Hepatocyte (in vitro differentiated cells): ENCODE results near the gene IRX3. TPM values are rescaled to one million over a fixed set of nuclear protein-coding genes. Genes with fewer than 3 reads are reported as not detected.

Experiments used
- DNase-seq: peaks from one replicate; pipeline ENCODE4 v3.0.0-alpha.2; 2016; ENCODE audit warnings: low spot score
- H2AFZ ChIP-seq: fragments of 200-600 bp; sonication (generic); 2 replicates; pipeline ENCODE4 v1.6.0; 2016; ENCODE audit warnings: antibody characterized with exemption, mild to moderate bottlenecking
- H3K27ac ChIP-seq: fragments of 200-600 bp; sonication (generic); 2 replicates; pipeline ENCODE4 v1.5.1; 2016; ENCODE audit warnings: mild to moderate bottlenecking
- H3K27me3 ChIP-seq: fragments of 200-600 bp; sonication (generic); 2 replicates; pipeline ENCODE4 v1.6.1; 2016
- H3K36me3 ChIP-seq: fragments of 200-600 bp; sonication (generic); replicated peaks from 2 replicates; pipeline ENCODE4 v1.5.1; 2016; ENCODE audit warnings: low read depth; ENCODE audit not compliant: insufficient read depth
- H3K4me1 ChIP-seq: fragments of 200-600 bp; sonication (generic); 2 replicates; pipeline ENCODE4 v1.5.1; 2016; ENCODE audit warnings: mild to moderate bottlenecking, moderate library complexity; ENCODE audit not compliant: insufficient read depth
- H3K4me2 ChIP-seq: fragments of 200-600 bp; sonication (generic); 2 replicates; pipeline ENCODE4 v1.6.0; 2016
- H3K4me3 ChIP-seq: fragments of 200-600 bp; sonication (generic); 2 replicates; pipeline ENCODE4 v1.5.1; 2016; ENCODE audit warnings: mild to moderate bottlenecking
- H3K79me2 ChIP-seq: fragments of 200-600 bp; sonication (generic); 2 replicates; pipeline ENCODE4 v1.6.0; 2017; ENCODE audit warnings: mild to moderate bottlenecking
- H3K9me2 ChIP-seq: fragments of 200-600 bp; sonication (generic); replicated peaks from 2 replicates; pipeline ENCODE4 v1.6.0; 2017; ENCODE audit warnings: mild to moderate bottlenecking; ENCODE audit not compliant: insufficient read depth
- H3K9me3 ChIP-seq: fragments of 200-600 bp; sonication (generic); 2 replicates; pipeline ENCODE4 v1.5.1; 2016; ENCODE audit warnings: low read depth, mild to moderate bottlenecking
- H4K20me1 ChIP-seq: fragments of 200-600 bp; sonication (generic); 2 replicates; pipeline ENCODE4 v1.6.0; 2016; ENCODE audit warnings: mild to moderate bottlenecking; ENCODE audit not compliant: insufficient read depth, poor library complexity, severe bottlenecking
- CTCF ChIP-seq: fragments of 200-600 bp; sonication (generic); IDR thresholded peaks from 2 replicates; pipeline ENCODE4 v1.5.1; 2016; ENCODE audit warnings: antibody characterized with exemption, mild to moderate bottlenecking; ENCODE audit not compliant: poor library complexity
- EZH2 ChIP-seq: fragments of 200-600 bp; sonication (generic); IDR thresholded peaks from 2 replicates; pipeline ENCODE4 v1.6.1; 2016; ENCODE audit warnings: antibody characterized with exemption, mild to moderate bottlenecking, borderline replicate concordance
- EZH2phosphoT487 ChIP-seq: fragments of 200-600 bp; sonication (generic); IDR thresholded peaks from one replicate; pipeline ENCODE4 v1.6.1; 2018; ENCODE audit warnings: antibody characterized with exemption, mild to moderate bottlenecking, low read depth, moderate library complexity; ENCODE audit not compliant: unreplicated experiment, severe bottlenecking
- WGBS: methylation state at CpG from one replicate; pipeline ENCODE4 v1.1.6; 2016; ENCODE audit warnings: low lambda C conversion rate; ENCODE audit errors: missing lambda C conversion rate; 5-methylcytosine and 5-hydroxymethylcytosine counted together
- polyA plus RNA-seq: library from polyadenylated mRNA; unstranded; fragments of >200 nt; fragmentation: Nextera tagmentation; extraction: Ambion mirVana; gene quantifications from 2 replicates; pipeline ENCODE4 v1.2.1, GENCODE V29; 2016
- total RNA-seq: library from RNA; depleted of rRNA; stranded (reverse); fragments of >200 nt; gene quantifications from 2 replicates; pipeline ENCODE4 v1.2.3, GENCODE V29; 2014

Gene IRX3
- total and polyA plus RNA-seq, 2 experiments from 2014 or later = 1.8 to 4.4 TPM

- H3K79me2 ChIP-seq = no peaks in the 10 kb centered on the region
These were observed 26.0 kb upstream of the IRX3 start for GRCh38 chr16:54312502-54312991.

GRCh38 chr16:54309341-54309740 lies 22.8 kb upstream of the IRX3 start:
- H3K36me3 ChIP-seq = no peaks in the 10 kb centered on the region
- WGBS = 80% methylated on average over 5 of the region's 5 CpGs
- DNase-seq = no peak
- no peak for TF ChIP-seq EZH2
- TF ChIP-seq CTCF = no peak
- no peak for TF ChIP-seq EZH2phosphoT487
- H4K20me1 ChIP-seq = no peaks in the 10 kb centered on the region
- no peak overlapping the region for H2AFZ ChIP-seq
- H3K27ac ChIP-seq = no peak overlapping the region
- peaks cover 5% of the 10 kb centered on the region for H3K27me3 ChIP-seq
- H3K9me2 ChIP-seq = no peaks in the 10 kb centered on the region
- no peak overlapping the region for H3K4me3 ChIP-seq
- no peaks in the 10 kb centered on the region for H3K79me2 ChIP-seq
- H3K9me3 ChIP-seq = no peaks in the 10 kb centered on the region
- no peak overlapping the region for H3K4me2 ChIP-seq
- no peaks in the 10 kb centered on the region for H3K4me1 ChIP-seq

More at GRCh38 chr16:54312502-54312991, 26.0 kb upstream of the IRX3 start:
- Histone ChIP-seq H3K36me3 (no peaks in the 10 kb centered on the region), H3K4me1 (no peaks in the 10 kb centered on the region), H4K20me1 (no peaks in the 10 kb centered on the region), H3K27ac (no peak overlapping the region), H3K4me3 (no peak overlapping the region), H3K27me3 (peaks cover 5% of the 10 kb centered on the region), H3K9me3 (no peaks in the 10 kb centered on the region), H3K4me2 (no peak overlapping the region), H2AFZ (no peak overlapping the region), H3K9me2 (no peaks in the 10 kb centered on the region)
- no peak for DNase-seq
- 93% methylated on average over 3 of the region's 3 CpGs for WGBS
- TF ChIP-seq EZH2phosphoT487 (no peak), EZH2 (no peak), CTCF (no peak)

DNA sequence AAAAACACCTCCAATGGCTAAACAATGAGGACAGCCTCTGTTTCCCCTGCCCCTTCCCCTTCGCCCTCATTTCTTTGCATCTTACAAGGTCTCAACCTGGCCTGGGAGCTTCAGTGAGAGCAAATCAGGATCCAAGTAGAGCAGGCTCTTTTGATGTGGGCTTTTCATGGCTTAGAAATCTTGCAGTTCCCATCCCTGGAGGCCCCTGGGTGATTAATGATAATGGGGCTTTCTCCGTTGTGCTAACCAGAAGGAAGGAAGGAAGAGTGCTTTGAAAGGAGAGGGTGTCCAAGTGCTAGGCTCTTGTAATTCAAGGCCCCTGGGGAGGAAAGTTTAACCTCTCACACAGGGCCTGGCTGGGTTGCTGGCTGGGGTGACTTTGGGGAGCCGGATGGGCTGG lies 18.5 kb upstream of the IRX3 start:
- H3K27ac ChIP-seq = no peak overlapping the region
- H3K4me1 ChIP-seq = no peaks in the 10 kb centered on the region
- no peak overlapping the region for H3K4me3 ChIP-seq
- no peak for TF ChIP-seq CTCF
- no peaks in the 10 kb centered on the region for H3K36me3 ChIP-seq
- no peaks in the 10 kb centered on the region for H3K9me3 ChIP-seq
- 73% methylated on average over 3 of the region's 3 CpGs for WGBS
- no peak for DNase-seq
- H4K20me1 ChIP-seq = no peaks in the 10 kb centered on the region
- H3K4me2 ChIP-seq = no peak overlapping the region
- H3K27me3 ChIP-seq = peaks cover 5% of the 10 kb centered on the region
- H2AFZ ChIP-seq = no peak overlapping the region
- H3K9me2 ChIP-seq = no peaks in the 10 kb centered on the region
- no peaks in the 10 kb centered on the region for H3K79me2 ChIP-seq

DNA sequence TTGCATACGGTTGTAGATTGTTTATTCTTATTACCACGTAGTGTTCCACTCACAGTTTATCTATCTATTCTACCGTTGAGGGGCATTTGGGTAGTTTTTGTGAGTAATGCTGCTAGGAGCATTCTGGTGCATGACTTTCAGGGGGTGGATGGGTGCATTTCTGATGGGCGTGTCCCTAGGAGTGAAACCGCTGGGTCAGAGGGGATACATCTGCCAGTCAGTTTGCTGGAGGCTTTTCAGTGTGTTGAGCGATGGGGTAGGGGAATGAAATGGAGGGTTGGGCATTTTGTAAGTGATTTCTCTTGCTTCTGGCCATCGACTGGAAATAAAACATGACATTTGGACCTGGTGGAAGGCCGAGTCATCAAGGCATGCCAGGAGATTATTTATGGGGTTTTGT lies 17.0 kb upstream of the IRX3 start:
- DNase-seq = no peak
- no peaks in the 10 kb centered on the region for H3K9me2 ChIP-seq
- TF ChIP-seq CTCF (no peak), EZH2phosphoT487 (no peak), EZH2 (no peak)
- WGBS = 86% methylated on average over 8 of the region's 8 CpGs
- no peaks in the 10 kb centered on the region for H3K9me3 ChIP-seq
- no peaks in the 10 kb centered on the region for H3K79me2 ChIP-seq
- no peak overlapping the region for H2AFZ ChIP-seq
- H3K27me3 ChIP-seq = no peaks in the 10 kb centered on the region
- no peaks in the 10 kb centered on the region for H3K36me3 ChIP-seq
- no peaks in the 10 kb centered on the region for H4K20me1 ChIP-seq
- H3K4me2 ChIP-seq = no peak overlapping the region
- H3K27ac ChIP-seq = no peak overlapping the region
- H3K4me3 ChIP-seq = no peak overlapping the region
- H3K4me1 ChIP-seq = no peaks in the 10 kb centered on the region
